PC-3 (cell line): ENCODE measurements around the gene AFMID.

Experiments
- CTCF ChIP-seq: fragments of 300-600 bp; sonication (generic); conservative IDR thresholded peaks from 2 replicates; pipeline ENCODE4 v1.5.1; 2017; ENCODE audit warnings: antibody characterized with exemption, low read depth, mild to moderate bottlenecking, low read length
- EZH2phosphoT487 ChIP-seq: fragments of 300-600 bp; sonication (generic); IDR thresholded peaks from 2 replicates; pipeline ENCODE4 v1.6.1; 2018; ENCODE audit warnings: mild to moderate bottlenecking, antibody characterized with exemption, low read length, borderline replicate concordance

GRCh38 chr17:78175643-78175981, 11.6 kb upstream of the AFMID start:
- no peak for TF ChIP-seq EZH2phosphoT487
- TF ChIP-seq CTCF: no peak
